Stimulated activated CD4-positive, alpha-beta T cell treated with anti-CD3 and anti-CD28 coated beads, Interleukin-12 subunit alpha, Interleukin-12 subunit beta, amount 100 ng/mL, for 48 hours (primary cell): ENCODE results near the gene SMAD2.
"Not testable (repeated sequence)": the region's sequence is repeated elsewhere in the genome, so short reads cannot be mapped to it uniquely, and the experiment has no call there.

Source experiments
- DNase-seq, 3 donors: peaks; one replicate each; pipeline ENCODE4 v3.0.0-alpha.2; 2020; ENCODE audit warnings: low read depth in 2 of 3, low spot score in 1 of 3

The SMAD2 gene

GRCh38 chr18:47795434-47795814 lies 135.0 kb downstream of the SMAD2 start:
- DNase-seq, result no peak

- no peak for DNase-seq
These were observed 135.6 kb downstream of the SMAD2 start for GRCh38 chr18:47794725-47795433.

GRCh38 chr18:47793609-47794008 lies 136.8 kb downstream of the SMAD2 start:
- DNase-seq, result no peak

- DNase-seq, result no peak
These were observed 138.9 kb downstream of the SMAD2 start for GRCh38 chr18:47791461-47791985.

- no peak for DNase-seq
These were observed 140.4 kb downstream of the SMAD2 start for GRCh38 chr18:47790036-47790435.

- no peak for DNase-seq
These were observed 141.8 kb downstream of the SMAD2 start for GRCh38 chr18:47788621-47789020.

- no peak for DNase-seq
These were observed 148.9 kb downstream of the SMAD2 start for GRCh38 chr18:47781561-47781960.

GRCh38 chr18:47780011-47780725 lies 150.3 kb downstream of the SMAD2 start:
- DNase-seq, result no peak

- no peak for DNase-seq
These were observed 151.1 kb downstream of the SMAD2 start for GRCh38 chr18:47779381-47779780.

GRCh38 chr18:47777626-47778025 lies 152.8 kb downstream of the SMAD2 start:
- no peak for DNase-seq

GRCh38 chr18:47775961-47776360 lies 154.5 kb downstream of the SMAD2 start:
- no peak for DNase-seq

GRCh38 chr18:47773931-47774330 lies 156.5 kb downstream of the SMAD2 start:
- no peak for DNase-seq

- DNase-seq, result peak; percentile 50 to 60 (median 58)
These were observed 157.8 kb downstream of the SMAD2 start for GRCh38 chr18:47772374-47773248.

- no peak for DNase-seq
These were observed 158.5 kb downstream of the SMAD2 start for GRCh38 chr18:47771922-47772321.

GRCh38 chr18:47767699-47768098 lies 162.8 kb downstream of the SMAD2 start:
- no peak for DNase-seq

- DNase-seq, result not testable (repeated sequence)
These were observed 163.3 kb downstream of the SMAD2 start for GRCh38 chr18:47767198-47767597.
